ENCODE measurements around the gene CLN3.
"Not testable (repeated sequence)": the region's sequence is repeated elsewhere in the genome, so short reads cannot be mapped to it uniquely, and the experiment has no call there.

Gene CLN3

GRCh38 chr16:28513484-28514181, 21.8 kb upstream of the CLN3 start:
- no peak for DNase-seq

- DNase-seq: no peak
Measured at GRCh38 chr16:28511801-28512789, 20.2 kb upstream of the CLN3 start.

GRCh38 chr16:28511031-28511430, 19.2 kb upstream of the CLN3 start:
- DNase-seq: no peak

DNA sequence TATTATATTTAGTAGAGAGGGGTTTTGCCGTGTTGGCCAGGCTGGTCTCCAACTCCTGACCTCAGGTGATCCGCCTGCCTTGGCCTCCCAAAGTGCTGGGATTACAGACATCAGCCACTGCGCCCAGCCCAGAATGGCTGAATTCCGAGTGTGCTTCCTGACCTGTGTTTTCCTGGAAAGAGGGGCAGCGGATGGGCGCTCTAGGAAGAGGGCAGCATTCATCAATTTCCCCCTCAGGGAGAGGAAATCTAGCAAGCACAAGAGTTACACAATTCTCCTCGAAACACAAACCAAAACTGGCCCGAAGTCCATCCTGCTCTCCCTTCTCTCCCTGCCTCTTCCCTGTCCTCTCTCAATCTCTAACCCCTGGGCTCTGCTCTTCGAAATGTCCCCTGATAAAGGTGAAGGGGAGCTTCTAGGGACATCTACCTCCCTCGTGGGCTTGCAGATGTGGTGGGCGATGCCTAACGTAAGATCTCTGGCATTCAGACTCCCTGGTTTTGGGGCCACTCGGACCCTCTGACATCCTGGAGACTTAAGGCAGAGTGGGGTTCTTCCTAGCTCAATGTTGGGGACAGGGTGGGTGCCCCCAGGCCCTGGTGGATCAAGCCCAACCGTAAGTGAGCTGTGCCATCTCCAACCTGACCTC, 13.7 kb upstream of the CLN3 start:
- no peak for DNase-seq

- DNase-seq: no peak
Measured at GRCh38 chr16:28504707-28505404, 13.0 kb upstream of the CLN3 start.

DNA sequence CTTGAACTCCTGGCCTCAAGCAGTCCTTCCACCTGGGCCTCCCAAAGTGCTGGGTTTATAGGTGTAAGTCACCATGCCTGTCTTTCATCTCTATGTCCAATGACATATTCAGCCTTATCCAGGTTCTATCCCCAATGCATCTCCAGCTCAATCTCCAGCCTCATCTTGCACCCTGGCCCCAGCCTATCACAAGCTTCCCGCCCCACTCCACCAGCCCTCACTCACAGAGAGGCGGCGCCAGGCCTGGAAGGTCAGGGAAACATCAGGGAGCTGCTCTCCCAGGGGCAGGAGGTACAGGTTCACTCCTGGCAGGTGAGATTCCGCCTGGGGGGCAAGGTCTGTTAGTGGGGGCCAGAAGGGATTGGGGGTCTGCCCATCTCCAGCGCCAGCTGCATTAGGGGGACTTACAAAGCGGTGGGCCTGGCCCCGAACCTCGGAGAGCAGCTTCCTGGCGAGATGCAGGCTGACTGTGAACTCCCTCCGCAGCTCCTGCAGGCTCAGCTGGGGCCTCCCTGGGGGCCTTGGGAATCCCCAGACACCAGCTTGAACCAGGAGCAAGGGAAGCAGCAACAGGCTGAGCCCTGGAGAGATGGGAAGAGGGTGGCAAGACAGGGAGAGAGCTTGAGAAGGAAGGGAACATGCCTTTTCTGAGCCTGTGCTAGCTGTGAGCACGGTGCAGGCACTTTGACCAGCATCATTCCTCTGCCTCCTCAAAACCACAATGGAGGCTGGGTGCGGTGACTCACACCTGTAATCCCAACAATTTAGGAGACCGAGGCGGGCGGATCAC, 11.8 kb upstream of the CLN3 start:
- no peak for DNase-seq

DNA sequence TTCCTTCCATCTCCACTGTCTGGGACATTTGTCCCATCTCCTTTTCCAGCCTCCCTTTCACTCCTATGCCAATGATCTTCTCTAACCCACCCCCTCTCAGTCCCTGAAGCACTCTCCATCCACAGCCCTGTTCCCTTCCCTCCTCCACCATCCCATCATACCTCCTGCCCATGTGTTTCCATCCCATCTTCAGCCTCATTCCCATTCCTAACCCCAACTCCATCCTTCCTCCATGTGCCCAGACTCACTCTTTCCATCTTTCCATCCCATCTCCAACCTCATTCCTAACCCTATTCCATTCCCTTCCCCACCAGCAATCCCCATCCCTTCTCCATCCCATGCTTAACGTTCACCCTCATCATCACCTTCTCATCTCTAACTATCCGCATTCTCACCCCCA, 10.4 kb upstream of the CLN3 start:
- no peak for DNase-seq

DNA sequence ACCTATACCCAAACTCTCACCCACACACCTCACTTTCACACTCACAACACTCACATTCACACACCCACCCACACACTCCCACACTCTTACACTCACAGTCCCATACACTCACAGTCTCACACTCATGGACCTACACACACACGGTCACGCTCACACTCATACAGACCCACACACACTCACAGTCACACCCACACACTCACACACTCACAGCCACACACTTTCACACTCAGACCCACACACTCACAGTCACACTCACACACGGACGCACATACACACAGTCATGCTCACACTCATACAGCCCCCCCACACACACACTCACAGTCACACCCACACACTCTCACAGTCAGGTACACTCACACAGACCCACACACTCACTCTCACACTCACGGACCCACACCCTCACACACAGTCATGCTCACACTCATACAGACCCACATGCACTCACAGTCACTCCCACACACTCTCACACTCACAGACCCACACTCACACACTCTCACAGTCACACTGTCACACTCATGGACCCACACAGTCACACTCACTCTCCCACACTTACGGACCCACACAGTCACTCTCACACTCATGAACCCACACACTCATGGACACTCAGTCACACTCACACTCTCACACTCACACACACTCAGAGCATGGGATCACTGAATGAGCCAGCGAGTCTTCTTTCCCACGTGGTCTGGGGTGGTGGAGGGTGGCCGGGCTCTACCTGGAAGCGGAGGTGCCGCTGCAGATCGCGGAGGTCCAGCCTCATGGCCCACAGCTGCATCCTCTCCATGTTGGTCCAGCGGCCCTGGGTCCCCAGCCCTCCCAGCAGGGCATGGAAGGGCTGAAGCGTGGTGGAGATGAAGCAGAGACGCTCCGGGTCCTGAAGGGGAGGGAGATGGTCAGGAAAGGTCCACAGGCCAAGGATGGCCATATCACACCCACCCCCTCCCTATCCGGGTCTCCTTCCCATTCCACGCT, 9.7 kb upstream of the CLN3 start:
- no peak for DNase-seq

GRCh38 chr16:28500476-28501180, 8.8 kb upstream of the CLN3 start:
- DNase-seq: not testable (repeated sequence)

- no peak for DNase-seq
Measured at GRCh38 chr16:28499854-28500253, 8.0 kb upstream of the CLN3 start.

DNA sequence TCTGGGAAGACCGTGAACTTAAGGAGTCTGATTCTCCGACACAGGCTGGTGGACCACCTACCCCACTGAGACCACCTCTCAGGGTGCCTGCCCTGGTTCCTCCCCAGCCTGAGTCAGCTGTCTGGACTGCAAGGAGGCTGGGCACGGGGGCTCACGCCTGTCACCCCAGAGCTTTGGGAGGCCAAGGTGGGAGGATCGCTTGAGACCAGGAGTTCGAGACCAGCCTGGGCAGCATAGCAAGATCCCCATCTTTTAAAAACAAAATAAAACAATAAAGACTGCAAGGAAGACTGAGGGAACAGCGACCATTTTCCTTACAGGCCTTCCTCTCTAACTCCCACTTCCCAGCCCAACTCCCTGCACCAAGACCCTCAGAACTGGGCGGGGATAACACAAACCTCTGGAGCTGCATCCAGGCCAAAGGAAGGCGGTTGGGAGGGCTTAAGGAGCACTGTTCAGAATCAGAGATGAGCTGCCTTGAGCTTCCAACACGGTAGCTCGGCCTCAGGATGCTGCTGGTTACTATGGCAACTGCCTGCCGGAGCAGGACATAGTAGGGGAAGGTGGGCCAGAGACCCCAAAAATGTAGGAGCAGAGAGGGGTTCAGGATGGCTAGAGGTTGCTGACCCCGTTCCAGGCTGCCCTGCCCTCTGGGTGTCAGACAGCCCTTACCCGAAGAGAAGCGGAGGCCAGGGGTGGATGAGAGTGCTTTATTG, 7.0 kb upstream of the CLN3 start:
- DNase-seq: no peak

GRCh38 chr16:28497861-28498599, 6.2 kb upstream of the CLN3 start:
- no peak for DNase-seq

- no peak for DNase-seq
Measured at GRCh38 chr16:28497386-28497785, 5.5 kb upstream of the CLN3 start.

- DNase-seq: no peak
Measured at GRCh38 chr16:28496844-28497243, 5.0 kb upstream of the CLN3 start.

GRCh38 chr16:28495795-28496749, 4.2 kb upstream of the CLN3 start:
- no peak for DNase-seq

DNA sequence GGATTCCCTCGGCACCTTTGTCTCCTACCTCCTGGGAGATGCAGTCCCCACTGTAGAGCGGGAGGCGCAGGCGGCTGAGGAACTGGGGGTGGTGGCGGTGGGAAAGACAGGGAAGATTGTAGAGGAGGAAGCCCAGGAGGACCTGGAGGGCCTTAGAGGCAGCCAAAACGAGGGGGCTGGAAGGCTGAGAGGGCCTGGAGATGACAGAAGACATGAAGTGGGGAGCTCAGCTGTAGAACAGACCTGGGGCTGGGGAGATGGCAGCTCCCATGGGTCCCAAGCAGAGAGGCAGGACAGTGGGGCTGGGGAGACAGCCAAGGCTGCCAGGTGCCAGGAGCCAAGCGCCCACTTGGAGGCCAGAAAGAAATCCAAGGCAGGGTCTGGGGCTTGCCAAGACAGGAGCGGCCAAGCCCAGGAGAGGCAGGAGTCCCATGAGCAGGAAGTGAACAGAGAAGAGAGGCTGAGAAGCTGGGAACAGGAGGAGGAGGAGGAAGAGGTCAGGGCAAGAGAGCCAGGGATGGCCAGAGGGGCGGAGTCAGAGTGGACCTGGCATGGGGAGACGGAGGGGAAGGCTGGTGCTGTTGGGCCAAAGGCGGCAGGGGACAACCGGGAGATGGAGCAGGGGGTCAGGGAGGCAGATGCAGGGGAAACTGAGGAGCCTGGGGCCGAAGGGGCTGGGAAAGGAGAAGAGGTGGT, 3.4 kb upstream of the CLN3 start:
- DNase-seq: no peak
